ENCODE measurements around the gene EML4. TPM values are rescaled to one million over a fixed set of nuclear protein-coding genes. Genes with fewer than 3 reads are reported as not detected.

Gene EML4
- total and polyA plus RNA-seq, 11 donors, result 2.3 to 32.8 (median 5.6) TPM

DNA sequence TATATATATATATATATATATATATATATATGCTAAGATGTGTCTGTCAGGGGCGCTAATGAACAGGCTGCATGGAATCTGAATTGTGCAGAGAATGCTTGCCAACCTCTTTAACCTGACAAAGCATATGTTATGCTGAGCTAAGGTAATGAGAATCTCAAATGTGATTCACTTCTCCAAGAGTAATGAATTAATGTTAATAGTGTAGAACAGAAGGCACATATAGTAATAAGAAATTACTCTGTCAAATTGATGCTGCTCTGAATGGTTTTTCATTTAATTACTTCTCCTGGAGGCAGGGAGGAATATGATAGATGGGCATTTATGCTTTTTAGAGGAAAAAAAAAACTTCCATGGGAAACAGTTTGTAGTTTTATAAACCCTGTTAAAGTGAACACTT, 156.5 kb downstream of the EML4 start:
- intact Hi-C loops (cut with DNase I), result loop anchor here in 4 of 10 donors (5.0 to 10.0 kb wide), 5 partner anchors 223 to 471 kb away; no protein-coding TSS in a partner anchor
- Histone ChIP-seq H3K27me3 (no peaks in the 10 kb centered on the region), H3K27ac (no peak overlapping the region), H3K4me3 (no peak overlapping the region), H3K4me1 (no peaks in the 10 kb centered on the region), H3K36me3 (peaks cover 0 to 78% (median 38%) of the 10 kb centered on the region in 9 donors), H3K9me3 (no peaks in the 10 kb centered on the region)
- 85 to 96% (median 90%) methylated on average over 1 of the region's 1 CpG for WGBS, 4 donors
- no peak for ATAC-seq
- DNase-seq, result no peak
- no peak for TF ChIP-seq POLR2A (IDR thresholded peaks at IDR 0.05)
- TF ChIP-seq, protein P1, sequence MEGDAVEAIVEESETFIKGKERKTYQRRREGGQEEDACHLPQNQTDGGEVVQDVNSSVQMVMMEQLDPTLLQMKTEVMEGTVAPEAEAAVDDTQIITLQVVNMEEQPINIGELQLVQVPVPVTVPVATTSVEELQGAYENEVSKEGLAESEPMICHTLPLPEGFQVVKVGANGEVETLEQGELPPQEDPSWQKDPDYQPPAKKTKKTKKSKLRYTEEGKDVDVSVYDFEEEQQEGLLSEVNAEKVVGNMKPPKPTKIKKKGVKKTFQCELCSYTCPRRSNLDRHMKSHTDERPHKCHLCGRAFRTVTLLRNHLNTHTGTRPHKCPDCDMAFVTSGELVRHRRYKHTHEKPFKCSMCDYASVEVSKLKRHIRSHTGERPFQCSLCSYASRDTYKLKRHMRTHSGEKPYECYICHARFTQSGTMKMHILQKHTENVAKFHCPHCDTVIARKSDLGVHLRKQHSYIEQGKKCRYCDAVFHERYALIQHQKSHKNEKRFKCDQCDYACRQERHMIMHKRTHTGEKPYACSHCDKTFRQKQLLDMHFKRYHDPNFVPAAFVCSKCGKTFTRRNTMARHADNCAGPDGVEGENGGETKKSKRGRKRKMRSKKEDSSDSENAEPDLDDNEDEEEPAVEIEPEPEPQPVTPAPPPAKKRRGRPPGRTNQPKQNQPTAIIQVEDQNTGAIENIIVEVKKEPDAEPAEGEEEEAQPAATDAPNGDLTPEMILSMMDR (IDR thresholded peaks at IDR 0.05), result no peak

- no peaks in the 10 kb centered on the region for H3K4me1 ChIP-seq
- no peaks in the 10 kb centered on the region for H3K9me3 ChIP-seq
- DNase-seq (no peak), ATAC-seq (no peak)
- intact Hi-C loops (cut with DNase I), result loop anchor here in 4 of 10 donors (5.0 to 10.0 kb wide), 5 partner anchors 225 to 472 kb away; no protein-coding TSS in a partner anchor
- no peaks in the 10 kb centered on the region for H3K27me3 ChIP-seq
- H3K4me3 ChIP-seq, result no peak overlapping the region
- WGBS, 4 donors, result 87 to 89% (median 88%) methylated on average over 4 of the region's 4 CpGs
- TF ChIP-seq POLR2A (IDR thresholded peaks at IDR 0.05), result no peak
- TF ChIP-seq, protein P1 (IDR thresholded peaks at IDR 0.05), result no peak
- no peak overlapping the region for H3K27ac ChIP-seq
- H3K36me3 ChIP-seq, result peaks cover 0 to 85% (median 49%) of the 10 kb centered on the region in 9 donors
Measured at GRCh38 chr2:42327125-42327524, 158.0 kb downstream of the EML4 start.

- intact Hi-C loops (cut with DNase I), result loop anchor here in 8 of 10 donors (1.0 to 10.0 kb wide), 8 partner anchors 226 to 473 kb away; no protein-coding TSS in a partner anchor
- Histone ChIP-seq H3K9me3 (no peaks in the 10 kb centered on the region), H3K4me3 (no peak overlapping the region), H3K27ac (no peak overlapping the region), H3K4me1 (no peaks in the 10 kb centered on the region), H3K36me3 (peaks cover 0 to 95% (median 61%) of the 10 kb centered on the region in 9 donors), H3K27me3 (no peaks in the 10 kb centered on the region)
- no peak for DNase-seq
- WGBS, 4 donors, result 73 to 76% (median 75%) methylated on average over 3 of the region's 3 CpGs
- ATAC-seq, result peak in 1 of 4 donors; percentile 34
- TF ChIP-seq, protein P1 (IDR thresholded peaks at IDR 0.05), result peak in 11 of 12 donors; percentile 22 to 57 (median 43)
- no peak for TF ChIP-seq POLR2A (IDR thresholded peaks at IDR 0.05)
Measured at GRCh38 chr2:42328148-42328833, 159.1 kb downstream of the EML4 start.

DNA sequence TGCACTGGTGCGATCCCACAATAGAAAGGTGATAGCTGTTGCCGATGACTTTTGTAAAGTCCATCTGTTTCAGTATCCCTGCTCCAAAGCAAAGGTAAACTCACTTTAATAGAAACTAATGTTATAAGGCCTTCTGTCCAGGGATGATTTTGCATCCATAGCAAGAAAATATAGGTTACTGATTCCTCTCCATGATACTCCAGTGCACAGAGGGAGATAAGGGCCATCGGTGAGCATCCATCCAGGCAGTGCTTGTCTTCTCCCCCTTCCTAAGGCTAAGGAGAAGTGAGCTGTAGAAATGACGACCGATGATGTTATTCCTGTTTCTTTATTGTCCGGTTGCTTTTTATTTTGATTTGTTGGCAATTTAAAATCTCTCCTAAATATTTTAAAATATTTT, 159.8 kb downstream of the EML4 start:
- no peaks in the 10 kb centered on the region for H3K27me3 ChIP-seq
- peaks cover 0 to 96% (median 67%) of the 10 kb centered on the region in 9 donors for H3K36me3 ChIP-seq
- DNase-seq (no peak), ATAC-seq (no peak)
- H3K4me3 ChIP-seq, result no peak overlapping the region
- intact Hi-C loops (cut with DNase I), result loop anchor here in 8 of 10 donors (1.0 to 10.0 kb wide), 8 partner anchors 227 to 474 kb away; no protein-coding TSS in a partner anchor
- WGBS, 4 donors, result 92 to 96% (median 93%) methylated on average over 6 of the region's 6 CpGs
- H3K9me3 ChIP-seq, result no peaks in the 10 kb centered on the region
- TF ChIP-seq, protein P1 (IDR thresholded peaks at IDR 0.05), result no peak
- no peak for TF ChIP-seq POLR2A (IDR thresholded peaks at IDR 0.05)
- H3K27ac ChIP-seq, result no peak overlapping the region
- H3K4me1 ChIP-seq, result no peaks in the 10 kb centered on the region

All from heart left ventricle (tissue), 16 donors.